Measurements from ENCODE around the gene C6orf58. TPM values are rescaled to one million over a fixed set of nuclear protein-coding genes. Genes with fewer than 3 reads are reported as not detected.

C6orf58 gene
- total and polyA plus RNA-seq, 10 of the 15 experiments (the other 5 are each of a cell fraction or from before 2014, with no cell fraction given): 0.06 to 0.43 (median 0.12) TPM; not detected in 2

DNA sequence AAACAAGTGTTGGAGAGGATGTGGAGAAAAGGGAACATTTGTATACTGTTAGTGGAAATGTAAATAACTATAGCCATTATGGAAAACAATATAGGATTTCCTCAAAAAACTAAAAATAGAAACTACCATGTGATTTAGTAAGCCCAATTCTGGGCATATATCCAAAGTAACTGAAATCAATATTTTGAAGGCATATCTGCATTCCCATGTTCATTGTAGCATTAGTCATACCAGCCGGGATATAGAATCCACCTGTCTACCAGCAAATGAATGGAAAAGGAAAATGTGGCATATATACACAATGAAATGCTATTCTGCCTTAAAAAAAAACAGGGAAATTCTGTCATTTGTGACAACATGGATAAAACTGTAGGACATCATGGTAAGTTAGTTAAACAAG, 15.3 kb upstream of the C6orf58 start:
- no peak overlapping the region for H2AFZ ChIP-seq (ENCODE audit: control insufficient read depth, low read depth, low read length)
- no peak for DNase-seq (ENCODE audit: low read depth, low spot score)
- ATAC-seq: no peak
- intact Hi-C loops (cut with micrococcal nuclease; ENCODE audit: unreplicated experiment): no loop called here
- in situ Hi-C loops (cut with MboI): no loop called here
- no peak overlapping the region for H3K4me2 ChIP-seq (ENCODE audit: control insufficient read depth, insufficient read depth)
- H4K20me1 ChIP-seq (ENCODE audit: control insufficient read depth, insufficient read depth): no peaks in the 10 kb centered on the region
- no peaks in the 10 kb centered on the region for H3K36me3 ChIP-seq (ENCODE audit: control insufficient read depth in 2 of 2, insufficient read depth in 2 of 2, low read length in 1 of 2)
- H3K4me1 ChIP-seq (ENCODE audit: control insufficient read depth, insufficient read depth, low read length): no peaks in the 10 kb centered on the region
- ChIA-PET POLR2A (no interaction called here), SMC1A (ENCODE audit: uncharacterized antibody, unreplicated experiment) (no interaction called here), RAD21 (ENCODE audit: unreplicated experiment) (no interaction called here), CTCF (no interaction called here)
- H3K4me3 ChIP-seq: no peak overlapping the region
- no peak for FAIRE-seq
- BruUV-seq (replicated peaks): no TSS peak
- 0% methylated on average over 1 of the region's 1 CpG for WGBS (ENCODE audit: insufficient coverage, insufficient replicate concordance, low lambda C conversion rate, missing lambda C conversion rate)
- no peaks in the 10 kb centered on the region for H3K79me2 ChIP-seq (ENCODE audit: control insufficient read depth, insufficient read depth, low read length)
- H3K27ac ChIP-seq (ENCODE audit: control insufficient read depth, insufficient read depth): no peak overlapping the region
- no peaks in the 10 kb centered on the region for H3K27me3 ChIP-seq (replicated peaks in 1 of 2; ENCODE audit: control insufficient read depth in 2 of 2, insufficient read depth in 2 of 2, low read length in 1 of 2)
- no peaks in the 10 kb centered on the region; the same call in 2 of the 3 replicates for H3K9me3 ChIP-seq (replicated peaks; ENCODE audit: control insufficient read depth, insufficient read depth, low read length)
- H3K9ac ChIP-seq (ENCODE audit: control insufficient read depth, insufficient read depth, low read length): no peak overlapping the region
- TF ChIP-seq EED (IDR thresholded peaks at IDR 0.05; ENCODE audit: low read depth): no peak
- TF ChIP-seq, protein P1, sequence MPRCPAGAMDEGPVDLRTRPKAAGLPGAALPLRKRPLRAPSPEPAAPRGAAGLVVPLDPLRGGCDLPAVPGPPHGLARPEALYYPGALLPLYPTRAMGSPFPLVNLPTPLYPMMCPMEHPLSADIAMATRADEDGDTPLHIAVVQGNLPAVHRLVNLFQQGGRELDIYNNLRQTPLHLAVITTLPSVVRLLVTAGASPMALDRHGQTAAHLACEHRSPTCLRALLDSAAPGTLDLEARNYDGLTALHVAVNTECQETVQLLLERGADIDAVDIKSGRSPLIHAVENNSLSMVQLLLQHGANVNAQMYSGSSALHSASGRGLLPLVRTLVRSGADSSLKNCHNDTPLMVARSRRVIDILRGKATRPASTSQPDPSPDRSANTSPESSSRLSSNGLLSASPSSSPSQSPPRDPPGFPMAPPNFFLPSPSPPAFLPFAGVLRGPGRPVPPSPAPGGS (IDR thresholded peaks at IDR 0.05; ENCODE audit: borderline replicate concordance, insufficient read depth, low read depth, low read length, poor library complexity, severe bottlenecking): no peak
- no peak for TF ChIP-seq MYB (IDR thresholded peaks at IDR 0.05; ENCODE audit: borderline replicate concordance, low read depth, low read length)
- TF ChIP-seq, protein P2, sequence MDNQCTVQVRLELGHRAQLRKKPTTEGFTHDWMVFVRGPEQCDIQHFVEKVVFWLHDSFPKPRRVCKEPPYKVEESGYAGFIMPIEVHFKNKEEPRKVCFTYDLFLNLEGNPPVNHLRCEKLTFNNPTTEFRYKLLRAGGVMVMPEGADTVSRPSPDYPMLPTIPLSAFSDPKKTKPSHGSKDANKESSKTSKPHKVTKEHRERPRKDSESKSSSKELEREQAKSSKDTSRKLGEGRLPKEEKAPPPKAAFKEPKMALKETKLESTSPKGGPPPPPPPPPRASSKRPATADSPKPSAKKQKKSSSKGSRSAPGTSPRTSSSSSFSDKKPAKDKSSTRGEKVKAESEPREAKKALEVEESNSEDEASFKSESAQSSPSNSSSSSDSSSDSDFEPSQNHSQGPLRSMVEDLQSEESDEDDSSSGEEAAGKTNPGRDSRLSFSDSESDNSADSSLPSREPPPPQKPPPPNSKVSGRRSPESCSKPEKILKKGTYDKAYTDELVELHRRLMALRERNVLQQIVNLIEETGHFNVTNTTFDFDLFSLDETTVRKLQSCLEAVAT (IDR thresholded peaks at IDR 0.05): no peak
- no peak for TF ChIP-seq ZBED1 (IDR thresholded peaks at IDR 0.05; ENCODE audit: borderline replicate concordance)
- TF ChIP-seq STAT3 (IDR thresholded peaks at IDR 0.05; ENCODE audit: low read depth, low read length): no peak
- TF ChIP-seq, protein P3, sequence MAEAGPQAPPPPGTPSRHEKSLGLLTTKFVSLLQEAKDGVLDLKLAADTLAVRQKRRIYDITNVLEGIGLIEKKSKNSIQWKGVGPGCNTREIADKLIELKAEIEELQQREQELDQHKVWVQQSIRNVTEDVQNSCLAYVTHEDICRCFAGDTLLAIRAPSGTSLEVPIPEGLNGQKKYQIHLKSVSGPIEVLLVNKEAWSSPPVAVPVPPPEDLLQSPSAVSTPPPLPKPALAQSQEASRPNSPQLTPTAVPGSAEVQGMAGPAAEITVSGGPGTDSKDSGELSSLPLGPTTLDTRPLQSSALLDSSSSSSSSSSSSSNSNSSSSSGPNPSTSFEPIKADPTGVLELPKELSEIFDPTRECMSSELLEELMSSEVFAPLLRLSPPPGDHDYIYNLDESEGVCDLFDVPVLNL (IDR thresholded peaks at IDR 0.05; ENCODE audit: low read depth, low read length): no peak
- no peak for TF ChIP-seq RUNX3 (IDR thresholded peaks at IDR 0.05; ENCODE audit: low read length)
- no peak for TF ChIP-seq HDAC2 (IDR thresholded peaks at IDR 0.05)
- TF ChIP-seq SUZ12 (IDR thresholded peaks at IDR 0.05; ENCODE audit: unreplicated experiment): no peak
- TF ChIP-seq ZNF207 (IDR thresholded peaks at IDR 0.05; ENCODE audit: borderline replicate concordance): no peak
- no peak for TF ChIP-seq FOS (IDR thresholded peaks at IDR 0.05; ENCODE audit: borderline replicate concordance, extremely low read depth, insufficient read length)
- TF ChIP-seq, protein P4, sequence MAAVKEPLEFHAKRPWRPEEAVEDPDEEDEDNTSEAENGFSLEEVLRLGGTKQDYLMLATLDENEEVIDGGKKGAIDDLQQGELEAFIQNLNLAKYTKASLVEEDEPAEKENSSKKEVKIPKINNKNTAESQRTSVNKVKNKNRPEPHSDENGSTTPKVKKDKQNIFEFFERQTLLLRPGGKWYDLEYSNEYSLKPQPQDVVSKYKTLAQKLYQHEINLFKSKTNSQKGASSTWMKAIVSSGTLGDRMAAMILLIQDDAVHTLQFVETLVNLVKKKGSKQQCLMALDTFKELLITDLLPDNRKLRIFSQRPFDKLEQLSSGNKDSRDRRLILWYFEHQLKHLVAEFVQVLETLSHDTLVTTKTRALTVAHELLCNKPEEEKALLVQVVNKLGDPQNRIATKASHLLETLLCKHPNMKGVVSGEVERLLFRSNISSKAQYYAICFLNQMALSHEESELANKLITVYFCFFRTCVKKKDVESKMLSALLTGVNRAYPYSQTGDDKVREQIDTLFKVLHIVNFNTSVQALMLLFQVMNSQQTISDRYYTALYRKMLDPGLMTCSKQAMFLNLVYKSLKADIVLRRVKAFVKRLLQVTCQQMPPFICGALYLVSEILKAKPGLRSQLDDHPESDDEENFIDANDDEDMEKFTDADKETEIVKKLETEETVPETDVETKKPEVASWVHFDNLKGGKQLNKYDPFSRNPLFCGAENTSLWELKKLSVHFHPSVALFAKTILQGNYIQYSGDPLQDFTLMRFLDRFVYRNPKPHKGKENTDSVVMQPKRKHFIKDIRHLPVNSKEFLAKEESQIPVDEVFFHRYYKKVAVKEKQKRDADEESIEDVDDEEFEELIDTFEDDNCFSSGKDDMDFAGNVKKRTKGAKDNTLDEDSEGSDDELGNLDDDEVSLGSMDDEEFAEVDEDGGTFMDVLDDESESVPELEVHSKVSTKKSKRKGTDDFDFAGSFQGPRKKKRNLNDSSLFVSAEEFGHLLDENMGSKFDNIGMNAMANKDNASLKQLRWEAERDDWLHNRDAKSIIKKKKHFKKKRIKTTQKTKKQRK (IDR thresholded peaks at IDR 0.05; ENCODE audit: low read depth, low read length): no peak
- no peak for TF ChIP-seq CHD1 (IDR thresholded peaks at IDR 0.05; ENCODE audit: low read depth, low read length)
- TF ChIP-seq GATAD2B (conservative IDR thresholded peaks at IDR 0.05; ENCODE audit: low read depth): no peak
- TF ChIP-seq NFXL1 (IDR thresholded peaks at IDR 0.05; ENCODE audit: borderline replicate concordance): no peak
